OCI-LY1 (cell line): Measurements from ENCODE around the gene RASAL3.

Source experiments
- H2AFZ ChIP-seq: fragments of 200-600 bp; sonication (generic), shearing (Covaris generic); 2 replicates; pipeline ENCODE4 v1.6.0; 2014; ENCODE audit warnings: antibody characterized with exemption, mild to moderate bottlenecking, low read length
- H3F3A ChIP-seq: fragments of 200-600 bp; sonication (generic), shearing (Covaris generic); 2 replicates; pipeline ENCODE4 v1.6.0; 2014; ENCODE audit warnings: mild to moderate bottlenecking, antibody characterized with exemption, low read length, moderate library complexity; ENCODE audit not compliant: insufficient read depth
- H3K27ac ChIP-seq: fragments of 200-600 bp; sonication (generic); 2 replicates; pipeline ENCODE4 v1.5.1; 2014; ENCODE audit warnings: low read length, mixed run types, mild to moderate bottlenecking, low read depth; ENCODE audit not compliant: poor library complexity, severe bottlenecking
- H3K27me3 ChIP-seq: fragments of 200-600 bp; sonication (generic); 2 replicates; pipeline ENCODE4 v1.6.0; 2014; ENCODE audit warnings: antibody characterized with exemption, mild to moderate bottlenecking, low read length, moderate library complexity; ENCODE audit not compliant: insufficient read depth
- H3K36me3 ChIP-seq: fragments of 200-600 bp; sonication (generic); 2 replicates; pipeline ENCODE4 v1.6.1; 2014; ENCODE audit warnings: mild to moderate bottlenecking, antibody characterized with exemption, low read length, moderate library complexity, mixed read lengths; ENCODE audit not compliant: insufficient read depth
- H3K4me1 ChIP-seq: fragments of 200-600 bp; sonication (generic); 2 replicates; pipeline ENCODE4 v1.5.1; 2014; ENCODE audit warnings: mild to moderate bottlenecking, low read length, moderate library complexity; ENCODE audit not compliant: insufficient read depth, severe bottlenecking
- H3K4me2 ChIP-seq: fragments of 200-600 bp; sonication (generic), shearing (Covaris generic); 2 replicates; pipeline ENCODE4 v1.6.1; 2014; ENCODE audit warnings: low read length
- H3K4me3 ChIP-seq: fragments of 200-600 bp; sonication (generic); 2 replicates; pipeline ENCODE4 v1.5.1; 2014; ENCODE audit warnings: low read length, low read depth, mild to moderate bottlenecking, mixed read lengths; ENCODE audit not compliant: poor library complexity, severe bottlenecking
- H3K79me2 ChIP-seq: fragments of 200-600 bp; shearing (Covaris generic); 2 replicates; pipeline ENCODE4 v1.6.1; 2016; ENCODE audit warnings: mixed run types, low read length, mixed read lengths; ENCODE audit not compliant: insufficient read depth
- H3K9ac ChIP-seq: fragments of 200-600 bp; sonication (generic), shearing (Covaris generic); 2 replicates; pipeline ENCODE4 v1.6.1; 2014; ENCODE audit warnings: mild to moderate bottlenecking, low read length, mixed read lengths
- H3K9me2 ChIP-seq: fragments of 200-600 bp; sonication (generic), shearing (Covaris generic); 2 replicates; pipeline ENCODE4 v1.6.1; 2014; ENCODE audit warnings: low read depth, mild to moderate bottlenecking, low read length, mixed read lengths
- H3K9me3 ChIP-seq: fragments of 200-600 bp; shearing (Covaris generic); 2 replicates; pipeline ENCODE4 v1.6.1; 2014; ENCODE audit warnings: low read length, mixed read lengths
- H4K20me1 ChIP-seq: fragments of 200-600 bp; sonication (generic), shearing (Covaris generic); 2 replicates; pipeline ENCODE4 v1.6.0; 2016; ENCODE audit warnings: mild to moderate bottlenecking, low read length; ENCODE audit not compliant: insufficient read depth
- CTCF ChIP-seq: fragments of 200-600 bp; sonication (generic), shearing (Covaris generic); IDR thresholded peaks from 2 replicates; pipeline ENCODE4 v1.5.1; 2017; ENCODE audit warnings: mild to moderate bottlenecking, antibody characterized with exemption, low read length, moderate library complexity, mixed read lengths
- EZH2 ChIP-seq: fragments of 200-600 bp; sonication (generic), shearing (Covaris generic); IDR thresholded peaks from 2 replicates; pipeline ENCODE4 v1.8.0; 2017; ENCODE audit warnings: borderline replicate concordance, mixed run types, mild to moderate bottlenecking, antibody characterized with exemption, low read length, moderate library complexity, mixed read lengths

The RASAL3 gene

GRCh38 chr19:15432018-15432494 lies 32.3 kb downstream of the RASAL3 start:
- TF ChIP-seq CTCF (no peak), EZH2 (no peak)
- no peak overlapping the region for H2AFZ ChIP-seq

GRCh38 chr19:15431396-15432017 lies 32.8 kb downstream of the RASAL3 start:
- H3K9me3 ChIP-seq = no peaks in the 10 kb centered on the region
- peak overlapping the region; percentile 90 for H3K9ac ChIP-seq
- H3K27me3 ChIP-seq = no peaks in the 10 kb centered on the region
- no peak for TF ChIP-seq EZH2
- TF ChIP-seq CTCF = no peak
- H3F3A ChIP-seq = no peaks in the 10 kb centered on the region
- peaks cover 20% of the 10 kb centered on the region for H3K79me2 ChIP-seq
- peak overlapping the region; percentile 7 for H3K27ac ChIP-seq
- H3K36me3 ChIP-seq = peaks cover 15% of the 10 kb centered on the region
- H3K4me2 ChIP-seq = peak overlapping the region; percentile 96
- no peak overlapping the region for H2AFZ ChIP-seq
- peaks cover 25% of the 10 kb centered on the region for H3K4me1 ChIP-seq
- H3K9me2 ChIP-seq = no peaks in the 10 kb centered on the region
- peak overlapping the region; percentile 97 for H3K4me3 ChIP-seq
- H4K20me1 ChIP-seq = no peaks in the 10 kb centered on the region

More at GRCh38 chr19:15432018-15432494, 32.3 kb downstream of the RASAL3 start:
- Histone ChIP-seq H3K4me2 (peak overlapping the region; percentile 96), H3F3A (no peaks in the 10 kb centered on the region), H3K4me1 (peaks cover 25% of the 10 kb centered on the region), H3K27me3 (no peaks in the 10 kb centered on the region), H3K9me3 (no peaks in the 10 kb centered on the region), H3K27ac (peak overlapping the region; percentile 7), H3K4me3 (peak overlapping the region; percentile 97), H3K36me3 (peaks cover 9% of the 10 kb centered on the region), H4K20me1 (no peaks in the 10 kb centered on the region), H3K79me2 (peaks cover 20% of the 10 kb centered on the region), H3K9me2 (no peaks in the 10 kb centered on the region), H3K9ac (peak overlapping the region; percentile 90)

GRCh38 chr19:15430526-15431120 lies 33.7 kb downstream of the RASAL3 start:
- TF ChIP-seq CTCF (no peak), EZH2 (no peak)
- no peaks in the 10 kb centered on the region for H3K9me2 ChIP-seq
- H4K20me1 ChIP-seq = no peaks in the 10 kb centered on the region
- H3K4me2 ChIP-seq = peak overlapping the region; percentile 96
- peaks cover 20% of the 10 kb centered on the region for H3K79me2 ChIP-seq
- H3K27me3 ChIP-seq = no peaks in the 10 kb centered on the region
- no peaks in the 10 kb centered on the region for H3F3A ChIP-seq
- peak overlapping the region; percentile 97 for H3K4me3 ChIP-seq
- no peaks in the 10 kb centered on the region for H3K9me3 ChIP-seq
- H3K9ac ChIP-seq = peak overlapping the region; percentile 90; the same call in 1 of the 2 replicates
- H3K4me1 ChIP-seq = peaks cover 25% of the 10 kb centered on the region
- peaks cover 23% of the 10 kb centered on the region for H3K36me3 ChIP-seq
- no peak overlapping the region for H2AFZ ChIP-seq
- H3K27ac ChIP-seq = no peak overlapping the region
